H9 (cell line): Measurements from ENCODE around the gene SMCHD1. TPM values are rescaled to one million over a fixed set of nuclear protein-coding genes. Genes with fewer than 3 reads are reported as not detected.

ENCODE experiments used
- DNase-seq: peaks from one replicate; pipeline ENCODE4 v3.0.0-alpha.2; 2017
- H2AFZ ChIP-seq: one replicate; pipeline ENCODE4 v1.6.1; 2013; ENCODE audit warnings: mild to moderate bottlenecking, low read length, control low read depth, moderate library complexity
- H2AK5ac ChIP-seq: 2 replicates; pipeline ENCODE4 v1.6.1; 2013; ENCODE audit warnings: low read length, control low read depth, mixed read lengths; ENCODE audit not compliant: insufficient read length
- H2BK120ac ChIP-seq: one replicate; pipeline ENCODE4 v1.6.1; 2013; ENCODE audit warnings: low read depth, mild to moderate bottlenecking, low read length, control low read depth, inconsistent platforms; ENCODE audit not compliant: poor library complexity, severe bottlenecking
- H2BK12ac ChIP-seq: 2 replicates; pipeline ENCODE4 v1.6.1; 2013; ENCODE audit warnings: low read length, control low read depth, mixed read lengths, low read depth; ENCODE audit not compliant: insufficient read length
- H2BK15ac ChIP-seq: 2 replicates; pipeline ENCODE4 v1.6.1; 2013; ENCODE audit warnings: low read depth, low read length, control low read depth
- H2BK20ac ChIP-seq: one replicate; pipeline ENCODE4 v1.6.1; 2013; ENCODE audit warnings: low read depth, mild to moderate bottlenecking, low read length, control low read depth, inconsistent platforms; ENCODE audit not compliant: poor library complexity, severe bottlenecking
- H2BK5ac ChIP-seq: 2 replicates; pipeline ENCODE4 v1.6.1; 2013; ENCODE audit warnings: low read length, control low read depth, mixed read lengths; ENCODE audit not compliant: insufficient read length
- H3K14ac ChIP-seq: 2 replicates; pipeline ENCODE4 v1.6.1; 2013; ENCODE audit warnings: low read length, control low read depth; ENCODE audit not compliant: insufficient read depth
- H3K18ac ChIP-seq: 2 replicates; pipeline ENCODE4 v1.6.1; 2013; ENCODE audit warnings: low read depth, mild to moderate bottlenecking, mixed read lengths, low read length, control low read depth; ENCODE audit not compliant: insufficient read length
- H3K23ac ChIP-seq: 2 replicates; pipeline ENCODE4 v1.6.1; 2013; ENCODE audit warnings: low read length, control low read depth, mixed read lengths, low read depth; ENCODE audit not compliant: insufficient read length
- H3K23me2 ChIP-seq: 2 replicates; pipeline ENCODE4 v1.6.1; 2013; ENCODE audit warnings: low read depth, mild to moderate bottlenecking, mixed read lengths, low read length, control low read depth; ENCODE audit not compliant: insufficient read length, poor library complexity, severe bottlenecking
- H3K27ac ChIP-seq: 2 replicates; pipeline ENCODE4 v1.5.1; 2013; ENCODE audit warnings: low read length, control low read depth, mixed read lengths, low read depth; ENCODE audit not compliant: insufficient read length
- H3K27me3 ChIP-seq: 2 replicates; pipeline ENCODE4 v1.6.1; 2013; ENCODE audit warnings: low read length, control low read depth, inconsistent platforms; ENCODE audit not compliant: insufficient read depth
- H3K4ac ChIP-seq: 2 replicates; pipeline ENCODE4 v1.6.1; 2013; ENCODE audit warnings: low read depth, mild to moderate bottlenecking, control low read depth, inconsistent platforms, low read length, moderate library complexity
- H3K4me1 ChIP-seq: 2 replicates; pipeline ENCODE4 v1.6.1; 2013; ENCODE audit warnings: low read length, control low read depth, inconsistent platforms; ENCODE audit not compliant: insufficient read depth
- H3K4me2 ChIP-seq: 2 replicates; pipeline ENCODE4 v1.6.1; 2013; ENCODE audit warnings: low read length, control low read depth, mixed read lengths; ENCODE audit not compliant: insufficient read length, insufficient read depth
- H3K56ac ChIP-seq: 2 replicates; pipeline ENCODE4 v1.6.1; 2013; ENCODE audit warnings: low read depth, mild to moderate bottlenecking, mixed read lengths, low read length, control low read depth; ENCODE audit not compliant: insufficient read length
- H3K79me1 ChIP-seq: 2 replicates; pipeline ENCODE4 v1.6.1; 2013; ENCODE audit warnings: low read depth, mild to moderate bottlenecking, moderate library complexity, low read length, control low read depth, inconsistent platforms; ENCODE audit not compliant: insufficient read depth, poor library complexity, severe bottlenecking
- H3K79me2 ChIP-seq: 2 replicates; pipeline ENCODE4 v1.6.1; 2013; ENCODE audit warnings: low read length, control low read depth, inconsistent platforms; ENCODE audit not compliant: insufficient read depth
- H3K9ac ChIP-seq: 2 replicates; pipeline ENCODE4 v1.6.1; 2013; ENCODE audit warnings: low read length, control low read depth, mixed read lengths; ENCODE audit not compliant: insufficient read length; ENCODE audit errors: extremely low read depth
- H3K9me3 ChIP-seq: one replicate; pipeline ENCODE4 v1.6.1; 2013; ENCODE audit warnings: low read depth, low read length, inconsistent platforms; ENCODE audit not compliant: control insufficient read depth
- H3T11ph ChIP-seq: one replicate; pipeline ENCODE4 v1.6.1; 2013; ENCODE audit warnings: mild to moderate bottlenecking, low read length, control low read depth, inconsistent platforms
- H4K20me1 ChIP-seq: one replicate; pipeline ENCODE4 v1.6.1; 2013; ENCODE audit not compliant: control insufficient read depth, insufficient read length, insufficient read depth
- H4K5ac ChIP-seq: 2 replicates; pipeline ENCODE4 v1.6.1; 2013; ENCODE audit warnings: low read depth, mild to moderate bottlenecking, mixed read lengths, low read length, control low read depth; ENCODE audit not compliant: insufficient read length
- H4K8ac ChIP-seq: replicated peaks from 2 replicates; pipeline ENCODE4 v1.6.1; 2013; ENCODE audit warnings: low read length, control low read depth, mixed read lengths, low read depth; ENCODE audit not compliant: insufficient read length
- H4K91ac ChIP-seq: 2 replicates; pipeline ENCODE4 v1.6.1; 2013; ENCODE audit warnings: low read depth, mild to moderate bottlenecking, moderate library complexity, mixed read lengths, low read length, control low read depth; ENCODE audit not compliant: insufficient read length
- H3K27ac Mint-ChIP-seq, 3 experiments: 2 replicates in 2 of 3; 3 replicates in 1 of 3; pipeline ENCODE4 v1.8.0; 2020 to 2021; ENCODE audit warnings: mixed read lengths in 3 of 3, mild to moderate bottlenecking in 1 of 3, moderate library complexity in 1 of 3
- H3K27me3 Mint-ChIP-seq: 2 replicates; pipeline ENCODE4 v1.8.0; 2021; ENCODE audit warnings: low read depth, mild to moderate bottlenecking, moderate library complexity, mixed read lengths
- H3K36me3 Mint-ChIP-seq, 3 experiments: 2 replicates in 2 of 3; 3 replicates in 1 of 3; pipeline ENCODE4 v1.8.0; 2020 to 2021; ENCODE audit warnings: low read depth in 3 of 3, mixed read lengths in 3 of 3; ENCODE audit not compliant: insufficient read depth in 1 of 3
- H3K4me1 Mint-ChIP-seq, 2 experiments: 2 replicates each; pipeline ENCODE4 v1.8.0; 2020; ENCODE audit warnings: mixed read lengths in 2 of 2
- H3K4me3 Mint-ChIP-seq, 2 experiments: 2 replicates in 1 of 2; 3 replicates in 1 of 2; pipeline ENCODE4 v1.8.0; 2020 to 2021; ENCODE audit warnings: mild to moderate bottlenecking in 2 of 2, mixed read lengths in 2 of 2, moderate library complexity in 1 of 2
- H3K9me3 Mint-ChIP-seq, 2 experiments: 2 replicates in 1 of 2; 3 replicates in 1 of 2; pipeline ENCODE4 v1.8.0; 2020; ENCODE audit warnings: mild to moderate bottlenecking in 2 of 2, mixed read lengths in 2 of 2, moderate library complexity in 1 of 2
- CTCF ChIP-seq: fragments of 200-600 bp; sonication (generic); conservative IDR thresholded peaks from 3 replicates; pipeline ENCODE4 v1.8.0; 2021; ENCODE audit warnings: antibody characterized with exemption, mild to moderate bottlenecking
- WGBS: extraction: QIAGEN DNeasy Blood & Tissue Kit; methylation state at CpG from one replicate; pipeline ENCODE4 v1.1.7; 2013; ENCODE audit warnings: missing lambda C conversion rate, low lambda C conversion rate, mixed read lengths; ENCODE audit not compliant: insufficient read length; ENCODE audit errors: extremely low coverage; 5-methylcytosine and 5-hydroxymethylcytosine counted together
- total RNA-seq: library from RNA; stranded (reverse); gene quantifications from 2 replicates; pipeline ENCODE4 v1.2.1, GENCODE V29; 2021

Gene SMCHD1
- total RNA-seq, 1 experiment from 2014 or later = 53.5 TPM

GRCh38 chr18:2776601-2777000 lies 121.1 kb downstream of the SMCHD1 start:
- Histone ChIP-seq H3K9me3 (no peaks in the 10 kb centered on the region), H4K20me1 (no peaks in the 10 kb centered on the region), H3K4me1 (no peaks in the 10 kb centered on the region), H3K27ac (no peak overlapping the region), H3K14ac (no peak overlapping the region), H3K4me2 (no peak overlapping the region), H2BK20ac (no peak overlapping the region), H3K79me2 (no peaks in the 10 kb centered on the region), H3T11ph (no peak overlapping the region), H3K18ac (no peak overlapping the region), H2BK120ac (no peak overlapping the region), H3K56ac (no peak overlapping the region), H4K91ac (no peak overlapping the region), H2AFZ (no peak overlapping the region), H2BK5ac (no peak overlapping the region), H3K9ac (no peak overlapping the region), H2BK15ac (no peak overlapping the region), H4K8ac (no peak overlapping the region), H3K4ac (no peak overlapping the region), H3K27me3 (no peaks in the 10 kb centered on the region), H2BK12ac (no peak overlapping the region), H3K23ac (no peak overlapping the region), H2AK5ac (no peak overlapping the region), H3K23me2 (no peaks in the 10 kb centered on the region), H4K5ac (no peak overlapping the region), H3K79me1 (no peaks in the 10 kb centered on the region)
- no CpG with 5 or more reads among the region's 3 CpGs for WGBS
- Mint-ChIP-seq H3K36me3 (peaks cover 15 to 56% (median 48%) of the 10 kb centered on the region in 3 experiments; a peak in 6 of 7 replicates), H3K27ac (no peak overlapping the region), H3K9me3 (no peaks in the 10 kb centered on the region), H3K27me3 (no peaks in the 10 kb centered on the region; the same call in 1 of the 2 replicates), H3K4me3 (no peak overlapping the region), H3K4me1 (no peaks in the 10 kb centered on the region)
- no peak for DNase-seq
- no peak for TF ChIP-seq CTCF
